Brain pericyte (primary cell): Measurements from ENCODE around the gene FBXL20.

Experiments
- DNase-seq: peaks from one replicate; pipeline ENCODE4 v3.0.0-alpha.2; 2012; ENCODE audit warnings: low read depth, low spot score

Gene FBXL20

GRCh38 chr17:39225959-39226683, 175.3 kb downstream of the FBXL20 start:
- DNase-seq, result no peak

- DNase-seq, result no peak
These were observed 176.0 kb downstream of the FBXL20 start, which contains the start of gene STAC2 for GRCh38 chr17:39225308-39225958. TSS of gene STAC2 (minus strand) at chr17:39225945. CDS start at chr17:39225502, 443 bp downstream.

- DNase-seq, result no peak
These were observed 176.6 kb downstream of the FBXL20 start for GRCh38 chr17:39224778-39225307.

- no peak for DNase-seq
These were observed 177.3 kb downstream of the FBXL20 start for GRCh38 chr17:39223907-39224777.

- DNase-seq, result no peak
These were observed 178.3 kb downstream of the FBXL20 start for GRCh38 chr17:39222866-39223834.

GRCh38 chr17:39222151-39222550, 179.3 kb downstream of the FBXL20 start:
- no peak for DNase-seq

- DNase-seq, result no peak
These were observed 179.9 kb downstream of the FBXL20 start for GRCh38 chr17:39221572-39221971.

- DNase-seq, result no peak
These were observed 181.7 kb downstream of the FBXL20 start for GRCh38 chr17:39219647-39220154.

- DNase-seq, result no peak
These were observed 182.5 kb downstream of the FBXL20 start for GRCh38 chr17:39218906-39219305.

- DNase-seq, result no peak
These were observed 183.6 kb downstream of the FBXL20 start for GRCh38 chr17:39217734-39218369.

GRCh38 chr17:39213852-39214251, 187.6 kb downstream of the FBXL20 start:
- DNase-seq, result no peak

GRCh38 chr17:39212841-39213480, 188.5 kb downstream of the FBXL20 start:
- DNase-seq, result no peak

- no peak for DNase-seq
These were observed 189.1 kb downstream of the FBXL20 start for GRCh38 chr17:39212195-39212810.

GRCh38 chr17:39210093-39210434, 191.4 kb downstream of the FBXL20 start:
- DNase-seq, result no peak

GRCh38 chr17:39209317-39210092, 191.9 kb downstream of the FBXL20 start:
- DNase-seq, result peak; percentile 51

GRCh38 chr17:39208893-39209292, 192.5 kb downstream of the FBXL20 start:
- DNase-seq, result no peak

- DNase-seq, result no peak
These were observed 193.3 kb downstream of the FBXL20 start for GRCh38 chr17:39208136-39208535.

GRCh38 chr17:39205112-39205526, 196.3 kb downstream of the FBXL20 start:
- DNase-seq, result no peak
